Esophagus (tissue), 2 donors: ENCODE measurements around the gene CNN3. TPM values are rescaled to one million over a fixed set of nuclear protein-coding genes. Genes with fewer than 3 reads are reported as not detected.

Experiments
- H3K27ac ChIP-seq, 2 donors: one replicate each; pipeline ENCODE4 v1.5.1; 2013; ENCODE audit warnings: low read depth in 2 of 2, mild to moderate bottlenecking in 2 of 2, inconsistent platforms in 1 of 2, low read length in 1 of 2, moderate library complexity in 1 of 2
- H3K27me3 ChIP-seq, 2 donors: one replicate each; pipeline ENCODE4 v1.6.1; 2013; ENCODE audit warnings: low read length in 2 of 2, control low read depth in 1 of 2, mild to moderate bottlenecking in 1 of 2; ENCODE audit not compliant: insufficient read depth in 2 of 2, control insufficient read depth in 1 of 2
- H3K36me3 ChIP-seq, 2 donors: one replicate each; pipeline ENCODE4 v1.6.1; 2013; ENCODE audit warnings: low read length in 1 of 2; ENCODE audit not compliant: control insufficient read depth in 2 of 2, insufficient read depth in 2 of 2
- H3K4me1 ChIP-seq, 2 donors: one replicate each; pipeline ENCODE4 v1.6.1; 2013; ENCODE audit warnings: low read length in 1 of 2; ENCODE audit not compliant: control insufficient read depth in 2 of 2, insufficient read depth in 2 of 2
- H3K4me3 ChIP-seq, 2 donors: one replicate each; pipeline ENCODE4 v1.5.1; 2013; ENCODE audit warnings: low read length in 2 of 2, mild to moderate bottlenecking in 2 of 2, low read depth in 1 of 2, moderate library complexity in 1 of 2
- H3K9me3 ChIP-seq, 2 donors: one replicate each; pipeline ENCODE4 v1.6.1; 2013; ENCODE audit warnings: mild to moderate bottlenecking in 2 of 2, low read depth in 1 of 2, low read length in 1 of 2, moderate library complexity in 1 of 2; ENCODE audit not compliant: control insufficient read depth in 2 of 2, insufficient read depth in 1 of 2
- WGBS, 2 donors: extraction: QIAGEN DNeasy Blood & Tissue Kit; methylation state at CpG; one replicate each; pipeline ENCODE4 v1.1.7; 2013; 5-methylcytosine and 5-hydroxymethylcytosine counted together
- polyA plus RNA-seq, 2 donors: library from polyadenylated mRNA; stranded (reverse); fragments of 200-250 nt; gene quantifications; one replicate each; pipeline ENCODE4 v1.2.3, GENCODE V29; 2013
- donor health status: healthy with polysubstance abuse.
- donor health status: Bipolar disorder and iron deficiency.

Gene CNN3
- polyA plus RNA-seq, 2 donors, result 101 to 104 TPM

- no peaks in the 10 kb centered on the region for H3K27me3 ChIP-seq
- no peaks in the 10 kb centered on the region for H3K36me3 ChIP-seq
- H3K4me1 ChIP-seq, result peaks cover 0 to 2% of the 10 kb centered on the region in 2 donors
- H3K9me3 ChIP-seq, result no peaks in the 10 kb centered on the region
- WGBS, 2 donors, result 1% methylated on average over 71 to 78 of the region's 78 CpGs
- H3K27ac ChIP-seq, result peak overlapping the region; percentile 93 to 95
- peak overlapping the region; percentile 75 to 82 for H3K4me3 ChIP-seq
Measured at GRCh38 chr1:94926126-94926914, 590 bp downstream of the CNN3 start.

GRCh38 chr1:94925561-94926125, 1.3 kb downstream of the CNN3 start:
- H3K27ac ChIP-seq, result peak overlapping the region; percentile 93 to 95
- 1 to 2% methylated on average over 23 of the region's 23 CpGs for WGBS, 2 donors
- H3K4me3 ChIP-seq, result peak overlapping the region; percentile 75 to 82
- no peaks in the 10 kb centered on the region for H3K9me3 ChIP-seq
- H3K4me1 ChIP-seq, result peaks cover 0 to 2% of the 10 kb centered on the region in 2 donors
- no peaks in the 10 kb centered on the region for H3K27me3 ChIP-seq
- no peaks in the 10 kb centered on the region for H3K36me3 ChIP-seq

DNA sequence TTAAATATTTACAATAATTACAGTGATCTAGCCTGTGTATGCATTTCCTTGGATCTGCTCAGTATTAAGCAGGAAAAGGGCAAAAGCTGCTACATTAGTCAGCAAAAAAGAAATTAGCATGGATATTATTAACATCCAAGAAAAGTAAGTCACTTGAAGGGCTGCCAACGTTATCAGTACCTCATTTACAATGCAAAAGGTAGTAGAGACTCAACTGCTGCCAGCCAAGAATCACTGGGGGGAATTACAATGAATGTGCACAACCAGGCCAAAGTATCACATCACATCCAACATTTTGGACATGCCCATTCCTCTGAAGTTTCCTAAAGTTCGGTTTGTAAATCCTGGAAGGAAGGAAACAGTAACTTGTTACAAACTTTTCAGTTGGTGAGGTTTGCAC, 1.9 kb downstream of the CNN3 start:
- Histone ChIP-seq H3K4me3 (peak overlapping the region; percentile 75 to 82), H3K27me3 (no peaks in the 10 kb centered on the region), H3K27ac (peak overlapping the region; percentile 33 to 93), H3K4me1 (peaks cover 0 to 4% of the 10 kb centered on the region in 2 donors), H3K9me3 (no peaks in the 10 kb centered on the region), H3K36me3 (no peaks in the 10 kb centered on the region)
- WGBS, 2 donors, result 7 to 10% methylated on average over 2 of the region's 2 CpGs

- H3K4me3 ChIP-seq, result no peak overlapping the region
- H3K36me3 ChIP-seq, result no peaks in the 10 kb centered on the region
- WGBS, 2 donors, result 64 to 68% methylated on average over 8 of the region's 8 CpGs
- H3K4me1 ChIP-seq, result peaks cover 2 to 5% of the 10 kb centered on the region in 2 donors
- no peaks in the 10 kb centered on the region for H3K9me3 ChIP-seq
- peak overlapping the region; percentile 16 to 21 for H3K27ac ChIP-seq
- no peaks in the 10 kb centered on the region for H3K27me3 ChIP-seq
Measured at GRCh38 chr1:94922761-94923331, 4.1 kb downstream of the CNN3 start.

DNA sequence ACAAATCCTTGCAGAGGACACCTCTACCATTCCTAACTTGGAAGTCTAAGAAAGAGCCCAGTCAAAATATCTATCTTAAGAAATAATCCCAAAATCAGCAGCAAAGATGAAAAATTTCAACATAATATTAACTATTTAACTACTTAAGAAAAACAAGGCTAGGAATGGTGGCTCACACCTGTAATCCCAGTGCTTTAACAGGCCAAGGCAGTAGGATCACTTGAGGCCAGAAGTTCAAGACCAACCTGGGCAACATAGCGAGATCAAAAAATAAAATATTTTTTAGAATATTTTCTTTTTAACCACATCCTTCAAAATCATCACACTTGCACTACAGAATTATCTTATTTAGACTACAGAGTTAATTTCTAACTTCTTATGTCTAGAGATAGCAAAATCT, 4.9 kb downstream of the CNN3 start:
- H3K27ac ChIP-seq, result no peak overlapping the region
- 84 to 97% methylated on average over 1 of the region's 1 CpG for WGBS, 2 donors
- H3K4me3 ChIP-seq, result no peak overlapping the region
- no peaks in the 10 kb centered on the region for H3K36me3 ChIP-seq
- H3K4me1 ChIP-seq, result peaks cover 2 to 5% of the 10 kb centered on the region in 2 donors
- no peaks in the 10 kb centered on the region for H3K9me3 ChIP-seq
- no peaks in the 10 kb centered on the region for H3K27me3 ChIP-seq

GRCh38 chr1:94920061-94920460, 6.8 kb downstream of the CNN3 start:
- Histone ChIP-seq H3K36me3 (no peaks in the 10 kb centered on the region), H3K27me3 (no peaks in the 10 kb centered on the region), H3K4me3 (no peak overlapping the region), H3K9me3 (no peaks in the 10 kb centered on the region), H3K27ac (peak overlapping the region in 1 of 2 donors; percentile 55), H3K4me1 (peaks cover 2 to 5% of the 10 kb centered on the region in 2 donors)
- 63 to 68% methylated on average over 3 of the region's 3 CpGs for WGBS, 2 donors

DNA sequence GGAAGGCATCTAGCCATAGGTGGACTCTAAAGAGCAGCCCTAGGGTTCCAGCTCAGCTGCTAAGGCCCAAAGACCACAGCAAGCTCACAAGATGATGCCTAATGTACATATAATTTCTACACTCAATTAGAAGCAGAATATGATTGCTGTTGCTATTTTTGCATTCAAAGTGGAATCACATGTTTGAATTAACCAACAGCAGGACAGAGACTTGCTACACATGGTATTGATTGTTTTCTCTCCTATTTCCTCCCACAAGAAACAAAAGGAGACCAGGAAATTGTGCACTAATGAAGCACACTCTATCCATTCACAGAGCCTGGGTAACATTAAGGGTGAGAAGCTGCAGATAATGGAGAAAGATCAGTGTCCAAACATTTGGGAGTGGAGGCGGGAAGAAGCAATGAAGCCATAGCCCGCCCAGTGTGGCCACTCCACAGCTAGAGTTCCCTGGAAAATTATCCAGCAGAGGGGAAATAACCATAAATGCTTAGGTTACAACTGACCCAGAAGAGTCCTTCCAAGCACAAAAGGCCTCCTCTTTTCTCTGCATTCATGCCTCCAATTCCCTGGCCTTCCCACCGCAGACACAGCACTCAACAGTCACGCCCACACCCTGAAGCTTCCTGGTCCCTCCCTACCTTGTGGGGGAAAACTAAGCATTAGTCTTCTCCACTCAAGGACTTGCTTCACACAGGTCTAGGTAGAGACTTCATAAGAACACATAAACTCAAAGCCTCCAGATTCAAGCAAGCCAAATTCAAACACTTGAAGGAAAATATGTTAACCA, 7.5 kb downstream of the CNN3 start:
- peaks cover 2 to 5% of the 10 kb centered on the region in 2 donors for H3K4me1 ChIP-seq
- H3K27me3 ChIP-seq, result no peaks in the 10 kb centered on the region
- no peaks in the 10 kb centered on the region for H3K36me3 ChIP-seq
- WGBS, 2 donors, result 71 to 79% methylated on average over 4 of the region's 4 CpGs
- no peak overlapping the region for H3K27ac ChIP-seq
- H3K9me3 ChIP-seq, result no peaks in the 10 kb centered on the region
- no peak overlapping the region for H3K4me3 ChIP-seq

GRCh38 chr1:94917251-94917650, 9.7 kb downstream of the CNN3 start:
- 74 to 75% methylated on average over 6 of the region's 6 CpGs for WGBS, 2 donors
- Histone ChIP-seq H3K4me3 (no peak overlapping the region), H3K9me3 (no peaks in the 10 kb centered on the region), H3K4me1 (peaks cover 2 to 7% of the 10 kb centered on the region in 2 donors), H3K36me3 (no peaks in the 10 kb centered on the region), H3K27ac (no peak overlapping the region), H3K27me3 (no peaks in the 10 kb centered on the region)
